HG03060 (cell line): ENCODE measurements around the gene NUP42.
A peak's percentile ranks its signal among the peaks of the same experiment; 100 is the strongest.
"Not testable (repeated sequence)": the region's sequence is repeated elsewhere in the genome, so short reads cannot be mapped to it uniquely, and the experiment has no call there.

Experiments
- ATAC-seq: cut with Tn5 transposase; IDR thresholded peaks from one replicate; pipeline ENCODE4 v1.9.1; 2021; ENCODE audit warnings: low read depth, moderate number of reproducible peaks; ENCODE audit not compliant: unreplicated experiment

The NUP42 gene

GRCh38 chr7:23181684-23182553 lies at the start of gene NUP42:
Gene NUP42, plus strand, starts transcription at chr7:23182048. Its CDS starts 38 bp downstream, at chr7:23182086.
- peak; percentile 89 for ATAC-seq

- no peak for ATAC-seq
Observed at GRCh38 chr7:23133797-23134196, 48.1 kb upstream of the NUP42 start.

DNA sequence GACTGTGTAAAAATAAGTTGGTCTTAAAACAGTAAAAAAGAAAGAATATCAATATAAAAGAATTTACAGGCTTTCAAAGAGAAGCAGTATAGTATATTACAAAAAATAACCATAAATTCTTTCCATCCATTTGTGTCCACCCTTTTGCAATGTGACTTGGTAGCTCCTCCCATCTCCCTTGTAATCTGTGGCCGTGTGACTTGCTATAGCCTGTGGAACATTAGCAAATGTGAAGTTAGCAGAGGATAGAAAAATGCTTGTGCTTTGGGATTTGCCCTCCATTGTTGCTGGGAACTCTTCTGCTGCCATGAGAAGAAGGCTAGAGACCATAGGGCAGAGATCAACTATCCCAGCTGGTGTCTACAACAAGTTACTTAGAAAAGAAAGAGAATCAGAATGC lies 46.1 kb upstream of the NUP42 start:
- no peak for ATAC-seq

DNA sequence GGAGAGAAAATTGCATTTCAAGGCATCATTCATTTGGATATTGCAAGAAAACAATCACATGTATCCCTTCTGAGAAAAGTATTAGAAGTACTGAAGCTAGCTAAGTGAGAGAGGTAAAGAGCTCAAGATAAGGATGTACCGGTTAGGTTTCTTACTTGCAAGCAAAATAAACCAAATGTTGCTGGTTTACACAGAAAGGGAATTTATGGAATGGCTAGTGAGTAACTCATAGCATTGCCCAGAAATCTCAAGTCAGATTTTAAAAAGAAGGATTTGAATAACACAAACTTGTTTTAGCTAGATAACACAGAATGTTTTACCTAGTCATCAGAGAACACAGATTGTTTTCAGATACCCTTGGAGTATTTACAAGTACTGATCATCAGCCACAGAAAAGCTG lies 45.6 kb upstream of the NUP42 start:
- ATAC-seq = no peak

- no peak for ATAC-seq
Observed at GRCh38 chr7:23157679-23158078, 24.2 kb upstream of the NUP42 start.

DNA sequence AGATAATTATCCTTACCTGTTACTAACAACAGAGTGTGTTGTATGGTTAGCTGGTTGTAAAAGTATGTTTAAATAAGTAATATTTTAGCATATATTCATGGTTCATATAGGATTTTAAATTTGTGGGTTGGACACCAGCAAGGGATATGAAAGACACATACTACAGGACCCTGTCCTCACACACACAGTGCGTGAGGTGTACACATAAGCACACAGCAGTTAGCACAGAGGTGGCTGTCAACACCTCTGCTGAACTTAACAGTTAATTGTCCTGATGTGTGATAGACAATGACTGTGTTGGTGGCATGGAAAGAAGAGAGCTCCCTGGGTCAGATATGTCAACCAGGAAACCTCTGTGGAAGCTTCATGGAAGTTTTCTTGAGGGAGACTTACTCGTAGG lies 23.3 kb upstream of the NUP42 start:
- ATAC-seq = no peak

GRCh38 chr7:23161482-23161881 lies 20.4 kb upstream of the NUP42 start:
- no peak for ATAC-seq

- no peak for ATAC-seq
Observed at GRCh38 chr7:23164846-23165245, 17.0 kb upstream of the NUP42 start.

- ATAC-seq = no peak
Observed at GRCh38 chr7:23165316-23165715, 16.5 kb upstream of the NUP42 start.

GRCh38 chr7:23167691-23168090 lies 14.2 kb upstream of the NUP42 start:
- ATAC-seq = no peak

DNA sequence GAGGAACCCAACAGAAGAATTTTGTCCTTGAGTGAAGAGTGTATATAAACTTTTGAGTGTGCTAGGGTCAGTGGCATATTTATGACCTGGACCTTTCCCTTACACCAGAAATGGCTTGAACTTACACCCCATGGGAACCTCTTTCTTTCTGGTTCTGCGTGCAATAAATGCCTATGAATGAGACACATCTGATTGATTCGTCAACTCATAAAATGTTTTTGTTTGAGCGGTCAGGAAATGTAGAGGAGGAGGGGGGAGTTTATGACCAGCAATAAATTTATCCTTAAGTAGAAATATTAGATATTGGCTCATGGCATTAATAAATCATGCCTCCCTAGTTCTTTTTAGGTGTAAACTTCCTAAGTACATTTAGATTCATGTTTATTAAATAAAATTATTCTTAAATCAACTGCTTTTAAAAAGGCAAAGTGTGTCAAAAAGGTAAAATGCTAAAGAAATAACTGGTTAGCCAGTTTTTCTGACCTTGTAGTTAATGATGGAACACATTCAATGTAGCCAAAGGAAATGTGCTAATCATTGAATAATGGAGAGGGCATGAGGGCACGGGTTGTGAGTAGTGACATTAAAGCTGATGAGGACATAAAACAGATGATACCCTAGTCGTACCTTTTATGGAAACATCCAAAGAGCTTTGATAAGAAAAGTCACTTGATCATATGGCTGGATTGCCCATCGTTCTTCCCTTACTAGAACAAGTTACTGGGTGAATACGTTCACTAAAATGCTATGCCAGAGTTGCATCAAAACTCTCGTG lies 13.6 kb upstream of the NUP42 start:
- no peak for ATAC-seq

- ATAC-seq = no peak
Observed at GRCh38 chr7:23175938-23176337, 5.9 kb upstream of the NUP42 start.

- no peak for ATAC-seq
Observed at GRCh38 chr7:23183279-23184012, 1.6 kb downstream of the NUP42 start.

DNA sequence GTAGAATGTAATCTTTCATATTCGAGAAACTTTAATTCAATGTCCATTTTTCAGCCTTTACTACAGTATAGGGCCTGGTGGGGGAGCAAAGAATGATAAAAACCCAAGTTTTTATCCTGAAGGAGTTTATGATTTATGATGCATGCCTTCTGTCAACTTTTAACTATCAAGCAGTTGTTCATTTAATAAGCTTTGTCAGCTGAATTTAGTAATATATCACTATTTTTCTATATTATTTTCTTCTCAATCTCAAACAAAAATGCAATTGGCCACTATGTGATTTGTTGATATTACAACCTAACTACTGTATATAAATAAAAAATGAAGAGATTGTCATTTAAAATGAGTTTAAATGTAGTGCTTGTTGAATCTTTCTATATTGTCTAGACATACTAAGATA lies 2.4 kb downstream of the NUP42 start:
- no peak for ATAC-seq

GRCh38 chr7:23184709-23185359 lies 3.0 kb downstream of the NUP42 start:
- no peak for ATAC-seq

DNA sequence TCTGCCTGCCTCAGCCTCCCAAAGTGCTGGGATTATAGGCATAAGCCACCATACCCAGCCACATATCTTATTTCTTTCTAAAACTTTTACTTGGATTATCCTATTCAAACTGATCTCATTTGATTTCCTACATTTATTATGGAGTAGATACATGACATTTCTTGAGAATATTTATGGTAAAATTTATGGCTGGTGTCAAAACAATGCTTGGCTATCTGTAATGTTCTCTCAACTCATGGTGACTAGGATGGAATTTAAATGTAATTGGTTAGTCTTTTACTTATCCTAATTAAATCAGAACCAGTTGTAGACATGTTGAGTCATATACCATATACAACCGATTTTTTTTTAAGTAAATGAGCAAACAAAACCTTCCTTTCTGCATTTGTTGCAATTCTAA lies 4.1 kb downstream of the NUP42 start:
- no peak for ATAC-seq

DNA sequence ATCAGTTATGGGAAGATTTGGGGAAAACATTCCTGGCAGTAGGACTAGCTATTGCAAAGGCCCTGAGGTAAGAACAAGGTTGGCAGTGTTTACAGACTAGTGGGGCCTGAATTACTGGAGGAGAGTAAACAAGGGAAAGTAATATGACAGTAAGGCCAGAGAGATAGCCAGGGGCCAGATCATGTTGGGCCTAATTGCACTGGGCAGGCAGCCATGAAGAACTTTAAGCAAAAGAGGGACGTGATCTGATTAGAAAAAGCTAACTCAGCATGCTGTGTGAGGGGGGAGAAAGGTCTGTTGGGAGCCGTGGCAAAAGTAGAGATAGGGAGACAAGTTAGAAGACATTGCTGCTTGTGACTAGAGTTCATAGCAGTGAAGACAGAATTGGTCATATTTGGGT lies 9.2 kb downstream of the NUP42 start:
- ATAC-seq = no peak

DNA sequence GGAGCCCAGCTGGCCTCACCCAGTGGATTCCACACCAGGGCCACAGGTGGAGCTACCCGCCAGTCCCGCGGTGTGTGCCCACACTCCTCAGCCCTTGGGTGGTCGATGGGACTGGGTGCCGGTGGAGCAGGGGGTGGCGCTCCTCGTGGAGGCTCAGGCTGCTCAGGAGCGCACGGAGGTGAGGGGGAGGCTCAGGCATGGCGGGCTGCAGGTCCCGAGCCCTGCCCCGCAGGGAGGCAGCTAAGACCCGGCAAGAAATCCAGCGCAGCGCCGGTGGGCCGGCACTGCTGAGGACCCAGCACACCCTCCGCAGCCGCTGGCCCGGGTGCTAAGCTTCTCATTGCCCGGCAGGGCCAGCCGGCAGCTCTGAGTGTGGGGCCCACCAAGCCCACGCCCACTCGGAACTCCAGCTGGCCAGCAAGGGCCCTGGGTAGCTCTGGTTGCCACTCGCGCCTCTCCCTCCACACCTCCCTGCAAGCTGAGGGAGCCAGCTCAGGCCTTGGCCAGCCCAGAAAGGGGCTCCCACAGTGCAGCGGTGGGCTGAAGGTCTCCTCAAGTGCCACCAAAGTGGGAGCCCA lies 11.9 kb downstream of the NUP42 start:
- not testable (repeated sequence) for ATAC-seq

DNA sequence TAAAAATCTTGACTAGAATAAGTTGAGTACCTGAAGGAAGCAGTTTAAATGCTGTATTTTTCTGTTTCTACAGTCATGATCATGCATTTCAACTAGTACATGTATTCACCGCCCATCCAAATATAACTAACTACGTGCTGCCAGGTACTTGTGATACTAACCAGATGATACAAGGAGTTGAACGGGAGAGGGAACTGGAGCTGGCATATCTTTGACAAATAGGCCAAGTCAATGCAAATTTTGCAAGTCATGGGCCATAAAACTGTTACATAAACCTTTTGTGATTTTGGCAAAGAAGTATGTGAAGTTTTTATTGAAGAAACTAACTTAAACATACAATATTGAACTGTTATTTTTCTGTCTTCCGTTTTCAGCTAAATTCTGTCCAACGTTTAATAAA lies 14.5 kb downstream of the NUP42 start:
- no peak for ATAC-seq

- not testable (repeated sequence) for ATAC-seq
Observed at GRCh38 chr7:23197745-23198144, 15.9 kb downstream of the NUP42 start.
